Activated naive CD4-positive, alpha-beta T cell (primary cell): ENCODE results near the gene METRNL.

Experiments used
- DNase-seq, 4 experiments: peaks; one replicate each; lab custom pipeline; 2025; lab: John Stamatoyannopoulos, UW

Gene METRNL

GRCh38 chr17:83092931-83093330, 13.5 kb downstream of the METRNL start:
- no peak for DNase-seq

GRCh38 chr17:83093506-83093905, 14.1 kb downstream of the METRNL start:
- no peak for DNase-seq

GRCh38 chr17:83094291-83094690, 14.9 kb downstream of the METRNL start:
- no peak for DNase-seq

GRCh38 chr17:83095016-83095415, 15.6 kb downstream of the METRNL start:
- no peak for DNase-seq

- no peak for DNase-seq
These were observed 17.2 kb downstream of the METRNL start for GRCh38 chr17:83096401-83097224.

- DNase-seq: no peak
These were observed 18.4 kb downstream of the METRNL start for GRCh38 chr17:83097831-83098230.

GRCh38 chr17:83098241-83099085, 19.1 kb downstream of the METRNL start:
- DNase-seq: no peak

- DNase-seq: no peak
These were observed 19.7 kb downstream of the METRNL start for GRCh38 chr17:83099086-83099555.

GRCh38 chr17:83099570-83100181, 20.3 kb downstream of the METRNL start:
- DNase-seq: no peak

- DNase-seq: no peak
These were observed 20.9 kb downstream of the METRNL start for GRCh38 chr17:83100220-83100852.

- no peak for DNase-seq
These were observed 21.5 kb downstream of the METRNL start for GRCh38 chr17:83100853-83101391.

- no peak for DNase-seq
These were observed 22.5 kb downstream of the METRNL start for GRCh38 chr17:83101805-83102480.

- DNase-seq: peak in 1 of 4 experiments; percentile 20
These were observed 24.0 kb downstream of the METRNL start for GRCh38 chr17:83103200-83103942.

- DNase-seq: no peak
These were observed 24.5 kb downstream of the METRNL start for GRCh38 chr17:83103943-83104311.

- DNase-seq: no peak
These were observed 25.4 kb downstream of the METRNL start for GRCh38 chr17:83104577-83105505.

GRCh38 chr17:83105512-83105911, 26.1 kb downstream of the METRNL start:
- no peak for DNase-seq

- no peak for DNase-seq
These were observed 26.7 kb downstream of the METRNL start for GRCh38 chr17:83106056-83106588.

GRCh38 chr17:83106913-83107655, 27.7 kb downstream of the METRNL start:
- no peak for DNase-seq
